COLO668 (cell line): Measurements from ENCODE around the gene SPDYE9.
"Not testable (repeated sequence)": the region's sequence is repeated elsewhere in the genome, so short reads cannot be mapped to it uniquely, and the experiment has no call there.

Experiments
- DNase-seq: peaks from one replicate; lab custom pipeline; 2025; ENCODE audit not compliant: unreplicated experiment; lab: John Stamatoyannopoulos, UW

Gene SPDYE9, protein sequence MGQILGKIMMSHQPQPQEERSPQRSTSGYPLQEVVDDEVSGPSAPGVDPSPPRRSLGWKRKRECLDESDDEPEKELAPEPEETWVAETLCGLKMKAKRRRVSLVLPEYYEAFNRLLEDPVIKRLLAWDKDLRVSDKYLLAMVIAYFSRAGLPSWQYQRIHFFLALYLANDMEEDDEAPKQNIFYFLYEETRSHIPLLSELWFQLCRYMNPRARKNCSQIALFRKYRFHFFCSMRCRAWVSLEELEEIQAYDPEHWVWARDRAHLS

DNA sequence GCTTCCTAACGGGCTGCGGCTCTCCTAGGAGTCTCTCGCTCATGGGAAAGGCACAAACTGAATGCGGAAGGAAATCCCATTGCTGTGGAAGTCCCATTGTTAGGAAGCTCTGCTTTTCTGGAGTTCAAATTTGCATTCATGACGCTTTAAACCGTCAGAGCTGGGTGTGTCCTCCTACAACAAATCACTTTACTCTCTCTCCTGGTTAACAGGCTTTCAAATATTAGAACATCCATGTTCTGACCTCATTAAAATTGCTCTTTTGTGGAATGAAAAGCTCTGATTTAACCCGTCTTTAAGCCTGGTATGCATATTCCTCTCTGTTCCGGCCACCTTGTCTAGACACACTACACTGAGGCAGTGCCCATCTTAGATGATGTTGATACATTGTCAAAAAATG, at the start of gene SPDYE9:
Gene SPDYE9, minus strand, starts transcription at position 101 of the 400 bp plus-strand sequence. CDS start 1,800 bp downstream, outside the sequence.
- not testable (repeated sequence) for DNase-seq

DNA sequence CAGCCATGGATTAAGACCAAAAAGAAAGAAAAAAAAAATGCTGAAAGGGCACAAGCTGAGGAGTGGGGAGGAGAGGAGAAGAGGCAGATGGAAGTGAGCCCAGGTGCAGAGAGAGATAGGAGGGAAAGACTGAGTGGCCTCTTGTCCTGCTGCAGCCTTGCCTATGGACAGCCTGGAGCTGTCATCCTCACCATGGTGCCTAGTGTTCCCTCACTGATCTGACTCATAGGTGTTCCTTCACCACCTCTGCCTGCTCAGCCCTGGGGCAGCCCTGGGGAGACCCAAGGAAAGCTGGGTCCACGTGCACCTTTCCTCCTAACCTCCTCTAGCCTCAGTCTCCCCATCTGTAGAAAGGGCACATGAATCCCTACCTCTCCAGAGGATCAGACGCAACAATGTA, 49.0 kb upstream of the SPDYE9 start:
- DNase-seq = not testable (repeated sequence)

DNA sequence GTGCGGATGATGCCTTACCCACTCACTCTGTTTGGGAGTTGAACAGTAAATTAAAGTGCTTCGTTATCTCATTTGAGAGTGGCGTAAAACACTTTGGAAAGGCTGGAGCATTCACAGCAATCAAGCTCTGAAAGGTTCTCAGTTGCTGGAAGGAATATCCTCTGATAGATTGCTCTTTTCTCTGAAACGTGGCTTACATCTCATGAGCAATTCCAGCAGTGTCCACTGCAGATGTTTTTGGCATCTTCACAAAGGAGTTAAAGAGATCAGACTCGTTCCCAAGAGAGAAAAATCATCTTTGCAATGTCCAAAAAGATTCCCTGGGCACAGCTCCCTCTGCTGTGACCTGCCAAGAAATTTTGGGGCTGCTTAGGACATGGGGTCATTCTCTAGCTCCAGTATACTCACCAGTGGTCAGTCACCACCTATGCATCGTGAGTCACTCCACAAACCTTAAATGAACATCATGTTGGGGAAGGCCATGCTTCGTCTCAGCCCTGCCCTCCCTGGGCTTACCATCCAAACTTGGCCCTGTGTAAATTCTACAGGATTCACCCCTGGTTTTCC, 46.9 kb upstream of the SPDYE9 start:
- not testable (repeated sequence) for DNase-seq

DNA sequence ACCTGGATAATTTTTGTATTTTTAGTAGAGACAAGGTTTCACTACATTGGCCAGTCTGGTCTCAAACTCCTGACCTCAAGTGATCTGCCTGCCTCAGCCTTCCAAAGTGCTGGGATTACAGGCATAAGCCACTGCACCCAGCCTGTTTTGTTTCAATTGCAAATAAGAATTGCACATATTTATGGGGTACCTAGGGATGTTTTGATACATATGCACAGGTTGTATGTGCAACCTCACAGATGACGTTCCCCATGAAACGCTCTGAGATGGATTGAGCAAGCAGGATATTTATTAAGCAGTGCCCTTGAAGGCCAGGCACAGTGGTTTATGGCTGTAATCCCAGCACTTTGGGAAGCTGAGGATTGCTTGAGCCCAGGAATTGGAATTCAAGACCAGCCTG, 44.8 kb upstream of the SPDYE9 start:
- not testable (repeated sequence) for DNase-seq

DNA sequence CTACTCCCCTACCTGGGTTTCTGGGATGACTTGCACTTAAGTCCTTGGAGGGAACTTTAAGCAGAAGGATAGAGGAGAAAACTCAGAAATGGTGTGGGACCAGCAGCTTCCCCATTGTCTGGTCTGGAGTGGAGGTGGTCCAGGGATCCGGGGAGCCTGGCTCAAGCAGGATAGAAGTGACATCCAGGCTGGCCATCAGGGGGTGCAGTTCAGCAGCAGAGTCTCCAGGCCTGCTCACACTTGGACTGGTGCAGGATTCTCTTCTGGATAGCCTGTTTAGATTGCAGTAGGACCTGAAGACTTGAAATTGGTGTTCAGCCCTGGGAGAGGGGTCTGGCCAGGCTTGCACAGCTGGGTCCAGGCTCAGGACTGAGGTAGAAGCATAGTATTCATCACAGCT, 38.3 kb upstream of the SPDYE9 start:
- not testable (repeated sequence) for DNase-seq

DNA sequence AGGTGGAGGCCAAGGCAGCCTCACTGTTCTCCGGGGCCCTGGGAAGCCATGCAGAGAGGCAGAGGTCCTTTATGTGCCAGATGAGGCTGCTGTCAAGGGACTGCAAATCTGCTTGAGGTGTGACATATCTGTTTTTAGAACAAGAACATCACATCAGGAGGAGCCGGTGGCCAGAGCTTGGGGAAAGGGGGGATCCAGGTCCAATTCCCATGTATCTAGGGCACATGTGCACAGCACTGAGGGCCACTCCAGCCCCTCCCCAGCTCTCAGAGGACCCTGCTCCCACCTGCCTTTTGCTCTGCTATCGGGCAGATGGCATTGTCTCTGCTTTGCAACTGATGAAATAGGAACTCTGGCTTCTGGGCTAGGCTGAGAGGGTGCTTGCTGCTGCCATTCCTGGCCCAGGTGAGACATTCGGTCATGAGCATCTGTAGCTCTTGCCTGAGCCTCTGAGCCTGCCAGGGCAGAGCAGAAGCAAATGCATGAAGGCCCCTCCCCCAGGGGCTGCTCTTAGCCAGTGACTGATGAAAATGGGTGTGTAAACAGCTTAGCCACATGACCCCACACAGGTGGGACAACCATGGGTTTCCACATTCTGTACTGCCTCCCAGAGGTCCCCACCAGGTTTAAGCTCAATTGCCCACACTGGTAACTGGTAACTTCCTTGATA, 37.1 kb upstream of the SPDYE9 start:
- DNase-seq = not testable (repeated sequence)

DNA sequence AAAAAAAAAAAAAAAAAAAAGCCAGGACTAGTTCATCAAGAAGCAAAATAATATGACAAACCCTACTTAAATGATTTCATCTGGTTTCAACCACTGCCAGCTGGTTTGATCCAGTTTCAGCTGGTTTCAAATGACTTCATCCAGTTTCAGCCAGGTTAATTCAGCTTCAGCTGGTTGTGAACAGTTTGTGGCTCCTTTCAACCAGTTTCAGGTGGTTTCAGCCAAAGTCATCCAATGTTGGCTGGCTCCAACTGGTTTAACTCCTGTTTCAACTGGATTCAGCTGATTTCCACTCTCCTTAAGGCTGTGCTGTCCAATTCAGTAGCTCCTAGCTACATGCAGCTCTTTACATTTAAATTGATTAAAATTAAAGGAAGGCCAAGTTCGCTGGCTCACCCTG, 32.3 kb upstream of the SPDYE9 start:
- DNase-seq = not testable (repeated sequence)

DNA sequence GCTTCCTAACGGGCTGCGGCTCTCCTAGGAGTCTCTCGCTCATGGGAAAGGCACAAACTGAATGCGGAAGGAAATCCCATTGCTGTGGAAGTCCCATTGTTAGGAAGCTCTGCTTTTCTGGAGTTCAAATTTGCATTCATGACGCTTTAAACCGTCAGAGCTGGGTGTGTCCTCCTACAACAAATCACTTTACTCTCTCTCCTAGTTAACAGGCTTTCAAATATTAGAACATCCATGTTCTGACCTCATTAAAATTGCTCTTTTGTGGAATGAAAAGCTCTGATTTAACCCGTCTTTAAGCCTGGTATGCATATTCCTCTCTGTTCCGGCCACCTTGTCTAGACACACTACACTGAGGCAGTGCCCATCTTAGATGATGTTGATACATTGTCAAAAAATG, 28.0 kb downstream of the SPDYE9 start, which contains the start of gene SPDYE11:
Gene SPDYE11, minus strand, starts transcription at position 101 of the 400 bp plus-strand sequence. CDS start 1,800 bp downstream, outside the sequence.
- DNase-seq = not testable (repeated sequence)

DNA sequence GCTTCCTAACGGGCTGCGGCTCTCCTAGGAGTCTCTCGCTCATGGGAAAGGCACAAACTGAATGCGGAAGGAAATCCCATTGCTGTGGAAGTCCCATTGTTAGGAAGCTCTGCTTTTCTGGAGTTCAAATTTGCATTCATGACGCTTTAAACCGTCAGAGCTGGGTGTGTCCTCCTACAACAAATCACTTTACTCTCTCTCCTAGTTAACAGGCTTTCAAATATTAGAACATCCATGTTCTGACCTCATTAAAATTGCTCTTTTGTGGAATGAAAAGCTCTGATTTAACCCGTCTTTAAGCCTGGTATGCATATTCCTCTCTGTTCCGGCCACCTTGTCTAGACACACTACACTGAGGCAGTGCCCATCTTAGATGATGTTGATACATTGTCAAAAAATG, 56.2 kb downstream of the SPDYE9 start, which contains the start of gene SPDYE8:
Gene SPDYE8, minus strand, starts transcription at position 101 of the 400 bp plus-strand sequence. CDS start 1,800 bp downstream, outside the sequence.
- DNase-seq = not testable (repeated sequence)
